Stimulated activated effector memory CD8-positive, alpha-beta T cell treated with anti-CD3 and anti-CD28 coated beads, Interleukin-12 subunit alpha, Interleukin-12 subunit beta, amount 100 ng/mL, for 72 hours (primary cell): ENCODE measurements around the gene ASCC3.

Experiments
- ATAC-seq: fragments of 150-1000 bp; cut with Tn5 transposase; 2 replicates; pipeline ENCODE4 v1.10.0; 2021
- DNase-seq, 2 donors: peaks; one replicate each; pipeline ENCODE4 v3.0.0; 2021 to 2022; ENCODE audit warnings: low spot score in 2 of 2
- H3K27ac Mint-ChIP-seq: one replicate; pipeline ENCODE4 v1.8.0; 2022; ENCODE audit warnings: mild to moderate bottlenecking, mixed read lengths
- H3K36me3 Mint-ChIP-seq: one replicate; pipeline ENCODE4 v1.8.0; 2022; ENCODE audit warnings: mild to moderate bottlenecking, mixed read lengths
- H3K4me1 Mint-ChIP-seq: one replicate; pipeline ENCODE4 v1.8.0; 2022; ENCODE audit warnings: mixed read lengths
- H3K4me3 Mint-ChIP-seq: one replicate; pipeline ENCODE4 v1.8.0; 2022; ENCODE audit warnings: mild to moderate bottlenecking, mixed read lengths
- H3K9me3 Mint-ChIP-seq: one replicate; pipeline ENCODE4 v1.8.0; 2022; ENCODE audit warnings: mixed read lengths

The ASCC3 gene

GRCh38 chr6:100462706-100463629 is 418.2 kb downstream of the ASCC3 start:
- Mint-ChIP-seq H3K27ac (no peak overlapping the region), H3K4me1 (peaks cover 26% of the 10 kb centered on the region), H3K4me3 (no peak overlapping the region), H3K9me3 (no peaks in the 10 kb centered on the region), H3K36me3 (no peaks in the 10 kb centered on the region)
- no peak for DNase-seq
- ATAC-seq = no peak

GRCh38 chr6:100461917-100462705 is 419.0 kb downstream of the ASCC3 start:
- ATAC-seq (no peak), DNase-seq (no peak)
- no peaks in the 10 kb centered on the region for H3K36me3 Mint-ChIP-seq
- H3K4me1 Mint-ChIP-seq = peaks cover 24% of the 10 kb centered on the region
- peak overlapping the region; percentile 38 for H3K4me3 Mint-ChIP-seq
- no peaks in the 10 kb centered on the region for H3K9me3 Mint-ChIP-seq
- no peak overlapping the region for H3K27ac Mint-ChIP-seq

GRCh38 chr6:100461278-100461916 is 419.7 kb downstream of the ASCC3 start:
- no peaks in the 10 kb centered on the region for H3K36me3 Mint-ChIP-seq
- H3K9me3 Mint-ChIP-seq = no peaks in the 10 kb centered on the region
- ATAC-seq = no peak
- peak overlapping the region; percentile 38 for H3K4me3 Mint-ChIP-seq
- peaks cover 17% of the 10 kb centered on the region for H3K4me1 Mint-ChIP-seq
- DNase-seq = no peak
- H3K27ac Mint-ChIP-seq = no peak overlapping the region

- H3K4me3 Mint-ChIP-seq = no peak overlapping the region
- ATAC-seq (no peak), DNase-seq (no peak)
- peaks cover 6% of the 10 kb centered on the region for H3K36me3 Mint-ChIP-seq
- H3K9me3 Mint-ChIP-seq = no peaks in the 10 kb centered on the region
- H3K27ac Mint-ChIP-seq = no peak overlapping the region
- peaks cover 12% of the 10 kb centered on the region for H3K4me1 Mint-ChIP-seq
Measured at GRCh38 chr6:100460650-100461204, 420.4 kb downstream of the ASCC3 start.

GRCh38 chr6:100459592-100460184 is 421.4 kb downstream of the ASCC3 start:
- Mint-ChIP-seq H3K27ac (no peak overlapping the region), H3K4me1 (peaks cover 18% of the 10 kb centered on the region), H3K4me3 (no peak overlapping the region), H3K36me3 (peaks cover 12% of the 10 kb centered on the region), H3K9me3 (peaks cover 5% of the 10 kb centered on the region)
- no peak for DNase-seq
- no peak for ATAC-seq

GRCh38 chr6:100458841-100459591 is 422.1 kb downstream of the ASCC3 start:
- Mint-ChIP-seq H3K36me3 (peaks cover 13% of the 10 kb centered on the region), H3K4me1 (peaks cover 18% of the 10 kb centered on the region), H3K27ac (no peak overlapping the region)

More at GRCh38 chr6:100458841-100459591, 422.1 kb downstream of the ASCC3 start:
- H3K4me3 Mint-ChIP-seq = no peak overlapping the region
- H3K9me3 Mint-ChIP-seq = peaks cover 5% of the 10 kb centered on the region
- no peak for ATAC-seq
- no peak for DNase-seq
